Measurements from ENCODE around the gene OR6N1. TPM values are rescaled to one million over a fixed set of nuclear protein-coding genes. Genes with fewer than 3 reads are reported as not detected.
A peak's percentile ranks its signal among the peaks of the same experiment; 100 is the strongest.

OR6N1 gene
- total RNA-seq, 2 donors from 2014 or later: not detected

GRCh38 chr1:158803678-158804077 is 31.7 kb upstream of the OR6N1 start:
- no peak overlapping the region for H3K4me3 Mint-ChIP-seq
- ATAC-seq (replicated peaks in 1 of 2): peak in 1 of 2 donors; percentile 21
- DNase-seq: no peak
- H3K27me3 Mint-ChIP-seq (ENCODE audit: low read depth): peaks cover 56% of the 10 kb centered on the region
- peaks cover 11% of the 10 kb centered on the region for H3K4me1 Mint-ChIP-seq (ENCODE audit: low read depth)
- no peaks in the 10 kb centered on the region for H3K9me3 Mint-ChIP-seq
- no peak overlapping the region for H3K27ac Mint-ChIP-seq
- H3K36me3 Mint-ChIP-seq (ENCODE audit: insufficient read depth in 2 of 2): no peaks in the 10 kb centered on the region

GRCh38 chr1:158801396-158801795 is 29.4 kb upstream of the OR6N1 start:
- DNase-seq (no peak), ATAC-seq (replicated peaks in 1 of 2) (no peak)
- H3K4me1 Mint-ChIP-seq (ENCODE audit: low read depth): peaks cover 11% of the 10 kb centered on the region
- no peak overlapping the region for H3K27ac Mint-ChIP-seq
- no peaks in the 10 kb centered on the region for H3K9me3 Mint-ChIP-seq
- H3K27me3 Mint-ChIP-seq (ENCODE audit: low read depth): peaks cover 43% of the 10 kb centered on the region
- no peaks in the 10 kb centered on the region for H3K36me3 Mint-ChIP-seq (ENCODE audit: insufficient read depth in 2 of 2)
- no peak overlapping the region for H3K4me3 Mint-ChIP-seq

- DNase-seq: no peak
- peaks cover 45% of the 10 kb centered on the region for H3K27me3 Mint-ChIP-seq (ENCODE audit: low read depth)
- no peaks in the 10 kb centered on the region for H3K36me3 Mint-ChIP-seq (ENCODE audit: insufficient read depth in 2 of 2)
- no peaks in the 10 kb centered on the region for H3K9me3 Mint-ChIP-seq
- no peak for ATAC-seq (replicated peaks in 1 of 2)
- H3K4me3 Mint-ChIP-seq: no peak overlapping the region
- H3K27ac Mint-ChIP-seq: no peak overlapping the region
- H3K4me1 Mint-ChIP-seq (ENCODE audit: low read depth): peaks cover 11% of the 10 kb centered on the region
These were observed 28.5 kb upstream of the OR6N1 start for GRCh38 chr1:158800526-158800925.

- H3K27ac Mint-ChIP-seq: peak overlapping the region; percentile 31
- H3K36me3 Mint-ChIP-seq (ENCODE audit: insufficient read depth in 2 of 2): no peaks in the 10 kb centered on the region
- peak in 1 of 2 donors; percentile 1 for DNase-seq
- peaks cover 47% of the 10 kb centered on the region for H3K27me3 Mint-ChIP-seq (ENCODE audit: low read depth)
- H3K9me3 Mint-ChIP-seq: no peaks in the 10 kb centered on the region
- peaks cover 11% of the 10 kb centered on the region for H3K4me1 Mint-ChIP-seq (ENCODE audit: low read depth)
- ATAC-seq (replicated peaks in 1 of 2): peak; percentile 80 to 83
- H3K4me3 Mint-ChIP-seq: no peak overlapping the region
These were observed 27.7 kb upstream of the OR6N1 start for GRCh38 chr1:158799689-158800088.

- DNase-seq (no peak), ATAC-seq (replicated peaks in 1 of 2) (no peak)
- H3K27me3 Mint-ChIP-seq (ENCODE audit: low read depth): peaks cover 39% of the 10 kb centered on the region
- H3K4me3 Mint-ChIP-seq: no peak overlapping the region
- H3K9me3 Mint-ChIP-seq: no peaks in the 10 kb centered on the region
- peaks cover 11% of the 10 kb centered on the region for H3K4me1 Mint-ChIP-seq (ENCODE audit: low read depth)
- H3K36me3 Mint-ChIP-seq (ENCODE audit: insufficient read depth in 2 of 2): no peaks in the 10 kb centered on the region
- H3K27ac Mint-ChIP-seq: no peak overlapping the region
These were observed 26.5 kb upstream of the OR6N1 start for GRCh38 chr1:158798531-158798930.

GRCh38 chr1:158794247-158794646 is 22.3 kb upstream of the OR6N1 start:
- peaks cover 19% of the 10 kb centered on the region for H3K27me3 Mint-ChIP-seq (ENCODE audit: low read depth)
- no peak for ATAC-seq (replicated peaks in 1 of 2)
- H3K4me1 Mint-ChIP-seq (ENCODE audit: low read depth): no peaks in the 10 kb centered on the region
- H3K4me3 Mint-ChIP-seq: no peak overlapping the region
- no peaks in the 10 kb centered on the region for H3K36me3 Mint-ChIP-seq (ENCODE audit: insufficient read depth in 2 of 2)
- no peaks in the 10 kb centered on the region for H3K9me3 Mint-ChIP-seq
- no peak overlapping the region for H3K27ac Mint-ChIP-seq
- DNase-seq: no peak

DNA sequence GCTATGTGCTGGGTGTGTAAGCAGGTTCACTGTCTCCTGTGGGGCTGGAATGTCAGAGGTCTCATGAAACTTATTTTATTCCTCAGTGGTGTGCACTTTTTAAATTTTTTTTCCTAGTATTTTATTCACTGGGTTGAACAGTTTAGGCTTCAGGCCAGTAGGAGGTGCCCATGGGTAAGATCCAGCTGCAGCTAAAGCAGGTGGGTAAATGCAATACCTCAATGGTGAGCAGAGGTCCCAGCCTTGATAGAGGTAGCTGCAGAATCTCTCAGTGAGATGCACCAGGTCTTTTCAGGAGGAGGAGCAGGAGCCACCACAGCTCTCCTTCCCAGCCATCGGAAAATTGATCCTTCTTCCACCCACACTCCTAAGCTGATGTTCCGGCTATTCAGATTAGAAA is 21.6 kb upstream of the OR6N1 start:
- Mint-ChIP-seq H3K27ac (no peak overlapping the region), H3K36me3 (ENCODE audit: insufficient read depth in 2 of 2) (no peaks in the 10 kb centered on the region), H3K4me3 (no peak overlapping the region), H3K9me3 (no peaks in the 10 kb centered on the region), H3K4me1 (ENCODE audit: low read depth) (no peaks in the 10 kb centered on the region), H3K27me3 (ENCODE audit: low read depth) (peaks cover 19% of the 10 kb centered on the region)
- DNase-seq (peak; percentile 38 to 42), ATAC-seq (replicated peaks in 1 of 2) (peak; percentile 56 to 69)

DNA sequence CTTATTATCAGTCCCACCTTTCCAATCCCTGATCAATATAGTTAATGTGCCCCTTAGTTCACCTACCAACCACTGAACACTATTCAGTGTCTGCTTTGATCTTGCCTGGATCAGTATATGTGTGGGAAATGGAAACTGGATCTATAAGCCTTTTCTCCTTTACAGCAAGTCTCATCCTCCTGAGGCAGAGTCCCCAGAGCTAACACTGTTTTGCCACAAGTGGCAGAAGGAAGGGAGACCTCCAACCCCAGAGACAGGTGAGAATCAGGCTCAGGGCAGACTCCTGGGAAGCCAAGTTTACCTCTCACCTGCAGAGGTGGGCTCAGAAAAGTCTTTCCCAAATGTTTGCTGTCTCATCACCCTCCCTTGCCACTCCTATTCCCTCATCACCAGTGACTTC is 9.1 kb upstream of the OR6N1 start, which contains the start of gene OR6N2:
TSS of gene OR6N2 (minus strand) at position 101 of the 400 bp plus-strand sequence. CDS start 3,569 bp downstream, outside the sequence.
- Mint-ChIP-seq H3K9me3 (no peaks in the 10 kb centered on the region), H3K27ac (no peak within 1 kb of the TSS), H3K36me3 (ENCODE audit: insufficient read depth in 2 of 2) (no peaks in the 10 kb centered on the region), H3K4me3 (no peak within 1 kb of the TSS), H3K27me3 (ENCODE audit: low read depth) (peaks cover 21% of the 10 kb centered on the region), H3K4me1 (ENCODE audit: low read depth) (no peaks in the 10 kb centered on the region)
- no peak for DNase-seq
- ATAC-seq (replicated peaks in 1 of 2): no peak

GRCh38 chr1:158754420-158754819 is 17.6 kb downstream of the OR6N1 start, which contains the start of gene OR6K6:
OR6K6 (plus strand) TSS chr1:158754720; CDS start chr1:158754888, 168 bp downstream.
- peaks cover 24% of the 10 kb centered on the region for H3K27me3 Mint-ChIP-seq (ENCODE audit: low read depth)
- H3K4me3 Mint-ChIP-seq: no peak within 1 kb of the TSS
- H3K4me1 Mint-ChIP-seq (ENCODE audit: low read depth): no peaks in the 10 kb centered on the region
- ATAC-seq (replicated peaks in 1 of 2) (no peak), DNase-seq (no peak)
- H3K9me3 Mint-ChIP-seq: no peaks in the 10 kb centered on the region
- H3K27ac Mint-ChIP-seq: no peak within 1 kb of the TSS
- no peaks in the 10 kb centered on the region for H3K36me3 Mint-ChIP-seq (ENCODE audit: insufficient read depth in 2 of 2)

GRCh38 chr1:158752155-158752712 is 19.8 kb downstream of the OR6N1 start:
- H3K36me3 Mint-ChIP-seq (ENCODE audit: insufficient read depth in 2 of 2): no peaks in the 10 kb centered on the region
- no peak for ATAC-seq (replicated peaks in 1 of 2)

DNA sequence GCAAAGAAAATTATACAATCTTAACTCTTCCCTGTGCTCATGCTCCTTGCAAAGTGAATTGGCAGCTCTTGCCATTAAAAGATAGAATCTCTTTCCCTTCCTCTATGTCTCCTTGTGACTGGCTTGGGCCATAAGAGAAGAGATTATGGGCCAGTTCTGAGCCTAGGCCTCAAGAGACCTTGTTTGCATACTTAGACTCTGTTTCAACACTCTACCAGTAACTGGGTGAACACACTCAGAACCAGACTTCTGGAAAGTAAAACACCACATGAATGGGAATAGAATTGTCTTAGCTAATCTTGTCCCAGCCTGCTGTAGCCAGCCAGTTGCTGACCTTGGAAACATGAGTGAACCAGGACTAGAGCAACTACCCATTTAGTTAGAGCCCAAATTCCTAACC is 36.1 kb downstream of the OR6N1 start:
- ATAC-seq (replicated peaks in 1 of 2) (no peak), DNase-seq (no peak)
- no peaks in the 10 kb centered on the region for H3K36me3 Mint-ChIP-seq (ENCODE audit: insufficient read depth in 2 of 2)
- no peaks in the 10 kb centered on the region for H3K4me1 Mint-ChIP-seq (ENCODE audit: low read depth)
- no peak overlapping the region for H3K4me3 Mint-ChIP-seq
- no peaks in the 10 kb centered on the region for H3K9me3 Mint-ChIP-seq
- H3K27ac Mint-ChIP-seq: no peak overlapping the region
- H3K27me3 Mint-ChIP-seq (ENCODE audit: low read depth): peaks cover 22% of the 10 kb centered on the region

More at GRCh38 chr1:158752155-158752712, 19.8 kb downstream of the OR6N1 start:
- Mint-ChIP-seq H3K27ac (no peak overlapping the region), H3K4me1 (ENCODE audit: low read depth) (no peaks in the 10 kb centered on the region), H3K9me3 (no peaks in the 10 kb centered on the region), H3K27me3 (ENCODE audit: low read depth) (peaks cover 19% of the 10 kb centered on the region), H3K4me3 (no peak overlapping the region)
- DNase-seq: no peak

DNA sequence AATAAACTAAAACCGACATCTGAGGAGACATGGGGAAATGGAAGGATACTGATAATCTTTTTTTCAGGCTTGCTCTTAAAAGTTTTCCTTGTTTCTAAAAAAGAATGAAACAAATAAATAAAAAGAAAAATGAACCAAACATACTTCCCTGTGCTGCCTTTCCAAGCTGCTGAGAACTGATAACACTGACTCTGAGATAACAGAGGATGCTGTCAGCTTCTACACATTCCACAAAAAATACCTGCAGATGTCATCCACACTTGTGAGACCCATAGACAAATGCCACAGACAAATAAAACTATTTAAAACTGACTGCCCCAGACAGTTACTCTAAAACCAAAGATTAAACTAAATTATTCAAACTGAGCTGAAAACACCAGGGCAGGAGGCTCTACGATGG is 39.5 kb downstream of the OR6N1 start:
- H3K9me3 Mint-ChIP-seq: no peaks in the 10 kb centered on the region
- no peaks in the 10 kb centered on the region for H3K36me3 Mint-ChIP-seq (ENCODE audit: insufficient read depth in 2 of 2)
- no peak overlapping the region for H3K4me3 Mint-ChIP-seq
- ATAC-seq (replicated peaks in 1 of 2): no peak
- no peak for DNase-seq
- peaks cover 4% of the 10 kb centered on the region for H3K27me3 Mint-ChIP-seq (ENCODE audit: low read depth)
- H3K27ac Mint-ChIP-seq: no peak overlapping the region
- no peaks in the 10 kb centered on the region for H3K4me1 Mint-ChIP-seq (ENCODE audit: low read depth)

DNA sequence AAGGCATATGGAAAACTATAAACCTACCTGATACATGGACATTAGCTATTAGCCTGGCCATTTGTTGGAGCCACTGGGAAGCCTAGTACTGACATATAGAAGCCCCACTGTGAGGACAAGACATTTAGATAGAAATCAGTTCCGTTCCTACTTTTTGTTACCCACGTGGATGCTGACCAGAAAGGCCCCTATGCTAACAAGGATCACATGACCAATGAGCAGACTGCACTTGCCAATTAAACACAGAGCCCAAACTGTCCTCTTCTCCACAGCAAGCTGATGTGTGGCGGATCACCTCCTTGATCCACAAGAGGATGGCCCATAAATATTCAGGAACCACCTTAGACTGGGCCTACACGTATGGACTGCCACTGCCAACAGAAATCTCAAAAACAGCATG is 40.3 kb downstream of the OR6N1 start:
- peaks cover 5% of the 10 kb centered on the region for H3K27me3 Mint-ChIP-seq (ENCODE audit: low read depth)
- H3K4me3 Mint-ChIP-seq: no peak overlapping the region
- no peaks in the 10 kb centered on the region for H3K36me3 Mint-ChIP-seq (ENCODE audit: insufficient read depth in 2 of 2)
- H3K9me3 Mint-ChIP-seq: no peaks in the 10 kb centered on the region
- DNase-seq (no peak), ATAC-seq (replicated peaks in 1 of 2) (no peak)
- H3K27ac Mint-ChIP-seq: no peak overlapping the region
- no peaks in the 10 kb centered on the region for H3K4me1 Mint-ChIP-seq (ENCODE audit: low read depth)

GRCh38 chr1:158730453-158730852 is 41.5 kb downstream of the OR6N1 start:
- Mint-ChIP-seq H3K27ac (no peak overlapping the region), H3K4me3 (no peak overlapping the region), H3K27me3 (ENCODE audit: low read depth) (peaks cover 11% of the 10 kb centered on the region)

More at GRCh38 chr1:158730453-158730852, 41.5 kb downstream of the OR6N1 start:
- Mint-ChIP-seq H3K36me3 (ENCODE audit: insufficient read depth in 2 of 2) (no peaks in the 10 kb centered on the region), H3K9me3 (no peaks in the 10 kb centered on the region), H3K4me1 (ENCODE audit: low read depth) (no peaks in the 10 kb centered on the region)
- ATAC-seq (replicated peaks in 1 of 2) (no peak), DNase-seq (no peak)
